Fibroblast of lung (primary cell): ENCODE results near the gene LRRC55. TPM values are rescaled to one million over a fixed set of nuclear protein-coding genes. Genes with fewer than 3 reads are reported as not detected.

Experiments used
- DNase-seq, 2 donors: peaks; one replicate each; pipeline versions ENCODE4 v3.0.0 to v3.0.0-alpha.2; 2010; ENCODE audit warnings: low read depth in 2 of 2
- H2AFZ ChIP-seq: 2 replicates; pipeline ENCODE4 v1.5.1; 2012; ENCODE audit warnings: low read length, control low read depth, inconsistent platforms
- H3K27ac ChIP-seq: 2 replicates; pipeline ENCODE4 v1.5.1; 2011; ENCODE audit warnings: low read length, control low read depth; ENCODE audit not compliant: insufficient read depth
- H3K27me3 ChIP-seq: 2 replicates; pipeline ENCODE4 v1.5.1; 2011; ENCODE audit warnings: mild to moderate bottlenecking, low read length; ENCODE audit not compliant: control insufficient read depth, insufficient read depth
- H3K36me3 ChIP-seq: 2 replicates; pipeline ENCODE4 v1.5.1; 2011; ENCODE audit warnings: low read length; ENCODE audit not compliant: control insufficient read depth, insufficient read depth
- H3K4me1 ChIP-seq: 2 replicates; pipeline ENCODE4 v1.5.1; 2011; ENCODE audit warnings: low read length; ENCODE audit not compliant: control insufficient read depth, insufficient read depth; ENCODE audit errors: extremely low read depth
- H3K4me2 ChIP-seq: 2 replicates; pipeline ENCODE4 v1.5.1; 2011; ENCODE audit warnings: low read length, control low read depth; ENCODE audit not compliant: insufficient read depth; ENCODE audit errors: extremely low read depth
- H3K4me3 ChIP-seq, 4 experiments: fragments of 200-600 bp in 1 of 4; sonication (generic) in 1 of 4; replicated peaks in 1 of 4; 2 replicates each; pipeline ENCODE4 v1.5.1; 2011 to 2016; ENCODE audit warnings: low read length in 4 of 4, low read depth in 3 of 4, mild to moderate bottlenecking in 3 of 4, control low read depth in 2 of 4, inconsistent platforms in 1 of 4, mixed read lengths in 1 of 4; ENCODE audit not compliant: insufficient read depth in 1 of 4; ENCODE audit errors: control extremely low read depth in 1 of 4
- H3K79me2 ChIP-seq: 2 replicates; pipeline ENCODE4 v1.5.1; 2012; ENCODE audit warnings: mild to moderate bottlenecking, low read length, inconsistent platforms; ENCODE audit not compliant: control insufficient read depth, insufficient read depth
- H3K9ac ChIP-seq: 2 replicates; pipeline ENCODE4 v1.5.1; 2011; ENCODE audit warnings: mild to moderate bottlenecking, low read length, control low read depth; ENCODE audit not compliant: insufficient read depth
- H3K9me3 ChIP-seq: 2 replicates; pipeline ENCODE4 v1.5.1; 2012; ENCODE audit warnings: low read depth, low read length; ENCODE audit not compliant: control insufficient read depth, insufficient read depth
- H4K20me1 ChIP-seq: 2 replicates; pipeline ENCODE4 v1.5.1; 2011; ENCODE audit warnings: low read length; ENCODE audit not compliant: control insufficient read depth, insufficient read depth; ENCODE audit errors: extremely low read depth
- CTCF ChIP-seq, 2 donors: IDR thresholded peaks in 1 of 2; conservative IDR thresholded peaks in 1 of 2; 1 replicate in 1 of 2; 2 replicates in 1 of 2; pipeline ENCODE4 v1.5.1; 2011 to 2012; ENCODE audit warnings: low read length in 2 of 2, control low read depth in 1 of 2, inconsistent platforms in 1 of 2, low read depth in 1 of 2, mild to moderate bottlenecking in 1 of 2
- EZH2 ChIP-seq: IDR thresholded peaks from 2 replicates; pipeline ENCODE4 v1.5.1; 2012; ENCODE audit warnings: low read length, control low read depth, mild to moderate bottlenecking; ENCODE audit errors: missing control alignments
- polyA plus RNA-seq, 2 donors: library from polyadenylated mRNA; depleted of rRNA in 1 of 2; stranded (reverse) in 1 of 2; unstranded in 1 of 2; fragments of >200 nt; gene quantifications; 2 replicates each; pipeline ENCODE4 v1.2.1, GENCODE V29; 2011 to 2012; ENCODE audit warnings: missing spikeins in 1 of 2
- total RNA-seq: library from RNA; depleted of rRNA; stranded (reverse); fragments of >200 nt; gene quantifications from 2 replicates; pipeline ENCODE4 v1.2.1, GENCODE V29; 2014

Gene LRRC55
- total and polyA plus RNA-seq, 2 donors (not counting 1 experiment from before 2014, with no cell fraction given) = not detected

GRCh38 chr11:57144075-57144474 lies 37.7 kb upstream of the LRRC55 start:
- H3K4me3 ChIP-seq = no peak overlapping the region
- H3K9me3 ChIP-seq = no peaks in the 10 kb centered on the region
- H3K36me3 ChIP-seq = no peaks in the 10 kb centered on the region
- no peaks in the 10 kb centered on the region for H4K20me1 ChIP-seq
- H2AFZ ChIP-seq = no peak overlapping the region
- TF ChIP-seq EZH2 = no peak
- no peak for TF ChIP-seq CTCF (conservative IDR thresholded peaks at IDR 0.05 in 1 of 2, IDR thresholded peaks at IDR 0.05 in 1 of 2; ENCODE audit: low read depth in 1 of 2, low read length in 2 of 2)
- no peaks in the 10 kb centered on the region for H3K27me3 ChIP-seq
- H3K9ac ChIP-seq = no peak overlapping the region
- no peaks in the 10 kb centered on the region for H3K4me1 ChIP-seq
- no peaks in the 10 kb centered on the region for H3K79me2 ChIP-seq
- H3K4me2 ChIP-seq = no peak overlapping the region
- no peak overlapping the region for H3K27ac ChIP-seq
- DNase-seq = no peak

- no peak overlapping the region for H3K4me3 ChIP-seq
- no peak for TF ChIP-seq EZH2
- TF ChIP-seq CTCF (conservative IDR thresholded peaks at IDR 0.05 in 1 of 2, IDR thresholded peaks at IDR 0.05 in 1 of 2; ENCODE audit: low read depth in 1 of 2, low read length in 2 of 2) = no peak
- no peaks in the 10 kb centered on the region for H3K79me2 ChIP-seq
- no peak for DNase-seq
- no peak overlapping the region for H2AFZ ChIP-seq
- no peaks in the 10 kb centered on the region for H4K20me1 ChIP-seq
- H3K9me3 ChIP-seq = no peaks in the 10 kb centered on the region
- no peaks in the 10 kb centered on the region for H3K4me1 ChIP-seq
- H3K27ac ChIP-seq = no peak overlapping the region
- no peak overlapping the region for H3K9ac ChIP-seq
- H3K36me3 ChIP-seq = no peaks in the 10 kb centered on the region
- H3K27me3 ChIP-seq = no peaks in the 10 kb centered on the region
- no peak overlapping the region for H3K4me2 ChIP-seq
These were observed 37.0 kb upstream of the LRRC55 start for GRCh38 chr11:57144531-57145320.

- no peak overlapping the region for H3K27ac ChIP-seq
- H3K9ac ChIP-seq = no peak overlapping the region
- H3K4me2 ChIP-seq = no peak overlapping the region
- no peaks in the 10 kb centered on the region for H3K4me1 ChIP-seq
- no peak for DNase-seq
- H3K79me2 ChIP-seq = no peaks in the 10 kb centered on the region
- TF ChIP-seq CTCF (conservative IDR thresholded peaks at IDR 0.05 in 1 of 2, IDR thresholded peaks at IDR 0.05 in 1 of 2; ENCODE audit: low read depth in 1 of 2, low read length in 2 of 2) (no peak), EZH2 (no peak)
- H3K36me3 ChIP-seq = no peaks in the 10 kb centered on the region
- no peaks in the 10 kb centered on the region for H4K20me1 ChIP-seq
- no peaks in the 10 kb centered on the region for H3K9me3 ChIP-seq
- H3K27me3 ChIP-seq = no peaks in the 10 kb centered on the region
- no peak overlapping the region for H3K4me3 ChIP-seq
- H2AFZ ChIP-seq = no peak overlapping the region
These were observed 35.5 kb upstream of the LRRC55 start for GRCh38 chr11:57146301-57146700.
